Measurements from ENCODE around the gene TMEM109. TPM values are rescaled to one million over a fixed set of nuclear protein-coding genes. Genes with fewer than 3 reads are reported as not detected.

Gene TMEM109
- total RNA-seq, 2 donors from 2014 or later, result 158 to 213 TPM

- Histone ChIP-seq H3K4me1 (ENCODE audit: control insufficient read depth in 1 of 2, low read depth in 2 of 2) (peaks cover 12 to 14% of the 10 kb centered on the region in 2 donors), H3K4me3 (no peak overlapping the region), H3K36me3 (peaks cover 7% of the 10 kb centered on the region), H3K9me3 (no peaks in the 10 kb centered on the region), H3K27me3 (replicated peaks; ENCODE audit: insufficient read depth) (no peaks in the 10 kb centered on the region), H3K27ac (no peak overlapping the region)
- TF ChIP-seq, protein P1, sequence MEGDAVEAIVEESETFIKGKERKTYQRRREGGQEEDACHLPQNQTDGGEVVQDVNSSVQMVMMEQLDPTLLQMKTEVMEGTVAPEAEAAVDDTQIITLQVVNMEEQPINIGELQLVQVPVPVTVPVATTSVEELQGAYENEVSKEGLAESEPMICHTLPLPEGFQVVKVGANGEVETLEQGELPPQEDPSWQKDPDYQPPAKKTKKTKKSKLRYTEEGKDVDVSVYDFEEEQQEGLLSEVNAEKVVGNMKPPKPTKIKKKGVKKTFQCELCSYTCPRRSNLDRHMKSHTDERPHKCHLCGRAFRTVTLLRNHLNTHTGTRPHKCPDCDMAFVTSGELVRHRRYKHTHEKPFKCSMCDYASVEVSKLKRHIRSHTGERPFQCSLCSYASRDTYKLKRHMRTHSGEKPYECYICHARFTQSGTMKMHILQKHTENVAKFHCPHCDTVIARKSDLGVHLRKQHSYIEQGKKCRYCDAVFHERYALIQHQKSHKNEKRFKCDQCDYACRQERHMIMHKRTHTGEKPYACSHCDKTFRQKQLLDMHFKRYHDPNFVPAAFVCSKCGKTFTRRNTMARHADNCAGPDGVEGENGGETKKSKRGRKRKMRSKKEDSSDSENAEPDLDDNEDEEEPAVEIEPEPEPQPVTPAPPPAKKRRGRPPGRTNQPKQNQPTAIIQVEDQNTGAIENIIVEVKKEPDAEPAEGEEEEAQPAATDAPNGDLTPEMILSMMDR (IDR thresholded peaks at IDR 0.05), result no peak
- ATAC-seq (ENCODE audit: insufficient number of reproducible peaks, low FRiP score, low read depth) (no peak), DNase-seq (ENCODE audit: low spot score) (no peak)
Measured at GRCh38 chr11:60880643-60881282, 33.2 kb upstream of the TMEM109 start.

DNA sequence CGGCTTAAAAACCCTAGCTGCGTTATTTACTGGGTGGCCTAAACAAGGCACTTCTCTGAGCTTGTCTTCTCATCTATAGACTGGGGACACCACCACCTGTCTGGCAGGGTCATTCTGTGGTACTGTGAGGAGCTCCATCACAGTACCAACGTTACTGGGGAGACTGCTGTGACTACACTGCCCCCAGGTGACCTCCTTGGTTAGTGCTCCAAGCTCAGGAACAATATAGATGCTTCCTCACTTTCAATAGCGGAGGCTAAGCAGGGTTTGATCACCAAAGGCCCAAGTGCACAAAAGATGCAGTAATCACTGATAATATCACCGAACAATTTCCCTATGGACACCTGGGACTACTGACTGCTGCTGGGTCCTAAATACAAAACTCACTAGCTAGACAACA is 26.4 kb upstream of the TMEM109 start:
- no peak for ATAC-seq (ENCODE audit: insufficient number of reproducible peaks, low FRiP score, low read depth)
- DNase-seq (ENCODE audit: low spot score), result no peak

DNA sequence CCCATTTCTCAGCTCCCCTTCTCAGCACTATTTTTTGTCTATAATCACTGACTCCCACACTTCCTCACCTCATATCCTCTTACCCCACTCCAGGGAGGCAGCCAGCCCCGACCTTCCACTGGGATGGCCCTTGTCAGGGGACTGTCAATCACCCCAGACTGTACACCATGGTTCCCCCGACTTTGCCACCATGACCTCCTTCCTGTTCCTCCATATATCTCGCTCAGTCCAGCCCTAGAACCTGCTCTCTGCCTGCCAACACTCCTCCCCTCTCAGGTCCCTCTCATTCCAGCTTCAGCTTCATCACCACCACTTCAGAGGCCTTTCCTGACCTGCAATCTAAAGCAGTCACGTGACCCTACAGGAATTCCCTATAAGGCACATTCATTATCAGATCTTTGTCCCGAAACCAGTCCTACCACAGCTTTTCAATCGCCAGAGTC is 24.1 kb upstream of the TMEM109 start:
- TF ChIP-seq, protein P1 (IDR thresholded peaks at IDR 0.05), result no peak
- no peaks in the 10 kb centered on the region for H3K27me3 ChIP-seq (replicated peaks; ENCODE audit: insufficient read depth)
- H3K27ac ChIP-seq, result no peak overlapping the region
- DNase-seq (ENCODE audit: low spot score) (no peak), ATAC-seq (ENCODE audit: insufficient number of reproducible peaks, low FRiP score, low read depth) (no peak)
- no peak overlapping the region for H3K4me3 ChIP-seq
- no peaks in the 10 kb centered on the region for H3K9me3 ChIP-seq
- peaks cover 8% of the 10 kb centered on the region for H3K36me3 ChIP-seq
- no peaks in the 10 kb centered on the region for H3K4me1 ChIP-seq (ENCODE audit: control insufficient read depth in 1 of 2, low read depth in 2 of 2)

More for the DNA sequence above, 26.4 kb upstream of the TMEM109 start:
- Histone ChIP-seq H3K27me3 (replicated peaks; ENCODE audit: insufficient read depth) (no peaks in the 10 kb centered on the region), H3K36me3 (peaks cover 3% of the 10 kb centered on the region), H3K4me1 (ENCODE audit: control insufficient read depth in 1 of 2, low read depth in 2 of 2) (no peaks in the 10 kb centered on the region), H3K9me3 (no peaks in the 10 kb centered on the region), H3K27ac (no peak overlapping the region), H3K4me3 (no peak overlapping the region)
- TF ChIP-seq, protein P1 (IDR thresholded peaks at IDR 0.05), result no peak

GRCh38 chr11:60890696-60891095 is 23.3 kb upstream of the TMEM109 start:
- peaks cover 8% of the 10 kb centered on the region for H3K36me3 ChIP-seq
- ATAC-seq (ENCODE audit: insufficient number of reproducible peaks, low FRiP score, low read depth) (no peak), DNase-seq (ENCODE audit: low spot score) (no peak)
- TF ChIP-seq, protein P1 (IDR thresholded peaks at IDR 0.05), result no peak
- no peaks in the 10 kb centered on the region for H3K4me1 ChIP-seq (ENCODE audit: control insufficient read depth in 1 of 2, low read depth in 2 of 2)
- H3K27me3 ChIP-seq (replicated peaks; ENCODE audit: insufficient read depth), result no peaks in the 10 kb centered on the region
- no peaks in the 10 kb centered on the region for H3K9me3 ChIP-seq
- H3K27ac ChIP-seq, result no peak overlapping the region
- no peak overlapping the region for H3K4me3 ChIP-seq

DNA sequence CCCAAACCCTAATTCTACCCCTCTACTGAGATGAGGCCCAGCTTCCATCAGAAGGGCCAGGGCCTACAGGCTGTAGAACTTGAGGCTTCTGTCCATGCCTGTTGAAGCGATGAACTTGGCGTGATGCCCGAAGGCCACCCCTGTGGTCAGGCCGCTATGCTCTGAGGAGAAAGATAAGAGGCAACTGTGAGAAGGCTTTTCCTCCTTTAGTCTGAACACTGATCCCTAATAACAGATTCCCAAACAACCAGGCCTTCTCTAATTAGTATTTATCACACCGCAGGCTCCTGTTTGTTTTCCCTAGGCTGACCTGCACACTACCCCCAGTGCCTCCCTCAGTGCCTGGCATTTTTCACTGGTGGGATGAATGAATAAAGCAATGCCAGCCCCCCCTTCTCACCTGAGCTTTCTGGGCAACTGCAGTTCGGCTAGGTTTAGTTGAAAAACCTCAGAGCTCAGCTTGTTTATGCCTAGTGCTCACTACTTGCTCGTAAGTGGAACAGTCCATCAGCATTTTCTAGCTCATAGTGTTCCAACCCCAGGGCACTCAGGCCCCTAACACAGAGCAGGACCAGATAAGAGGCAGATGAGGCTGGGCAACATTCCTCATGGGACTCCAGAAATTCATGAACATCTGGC is 22.7 kb upstream of the TMEM109 start:
- Histone ChIP-seq H3K27me3 (replicated peaks; ENCODE audit: insufficient read depth) (no peaks in the 10 kb centered on the region), H3K9me3 (no peaks in the 10 kb centered on the region), H3K36me3 (peaks cover 11% of the 10 kb centered on the region), H3K4me1 (ENCODE audit: control insufficient read depth in 1 of 2, low read depth in 2 of 2) (no peaks in the 10 kb centered on the region), H3K27ac (no peak overlapping the region), H3K4me3 (no peak overlapping the region)
- ATAC-seq (ENCODE audit: insufficient number of reproducible peaks, low FRiP score, low read depth) (no peak), DNase-seq (ENCODE audit: low spot score) (no peak)
- TF ChIP-seq, protein P1 (IDR thresholded peaks at IDR 0.05), result no peak
